ENCODE data around the gene NKG7. TPM values are rescaled to one million over a fixed set of nuclear protein-coding genes. Genes with fewer than 3 reads are reported as not detected.

Gene NKG7
- total RNA-seq, 1 donor from 2014 or later: not detected

DNA sequence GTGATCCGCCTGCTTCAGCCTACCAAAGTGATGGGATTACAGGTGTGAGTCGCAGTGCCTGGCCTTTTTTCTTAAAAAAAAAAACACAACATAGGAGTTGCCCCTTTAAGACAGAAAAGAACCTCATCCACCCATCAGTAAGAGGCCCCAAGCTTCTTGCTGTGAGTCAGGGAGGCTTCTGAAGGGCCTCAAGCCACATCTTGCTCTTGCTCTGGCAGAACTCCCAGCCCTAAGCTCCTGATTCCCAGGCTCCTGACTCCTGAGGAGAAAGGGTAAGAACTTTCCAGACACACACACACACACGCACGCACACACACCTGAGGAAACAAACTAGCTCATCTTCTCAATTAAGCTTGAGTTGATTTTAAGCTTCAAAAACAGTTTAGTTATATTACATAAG, 13.2 kb downstream of the NKG7 start:
- peaks cover 3% of the 10 kb centered on the region for H3K27me3 Mint-ChIP-seq (ENCODE audit: unreplicated experiment)
- H3K27ac Mint-ChIP-seq (ENCODE audit: unreplicated experiment): no peak overlapping the region
- H3K4me3 Mint-ChIP-seq (ENCODE audit: unreplicated experiment): no peak overlapping the region
- TF ChIP-seq, protein P1, sequence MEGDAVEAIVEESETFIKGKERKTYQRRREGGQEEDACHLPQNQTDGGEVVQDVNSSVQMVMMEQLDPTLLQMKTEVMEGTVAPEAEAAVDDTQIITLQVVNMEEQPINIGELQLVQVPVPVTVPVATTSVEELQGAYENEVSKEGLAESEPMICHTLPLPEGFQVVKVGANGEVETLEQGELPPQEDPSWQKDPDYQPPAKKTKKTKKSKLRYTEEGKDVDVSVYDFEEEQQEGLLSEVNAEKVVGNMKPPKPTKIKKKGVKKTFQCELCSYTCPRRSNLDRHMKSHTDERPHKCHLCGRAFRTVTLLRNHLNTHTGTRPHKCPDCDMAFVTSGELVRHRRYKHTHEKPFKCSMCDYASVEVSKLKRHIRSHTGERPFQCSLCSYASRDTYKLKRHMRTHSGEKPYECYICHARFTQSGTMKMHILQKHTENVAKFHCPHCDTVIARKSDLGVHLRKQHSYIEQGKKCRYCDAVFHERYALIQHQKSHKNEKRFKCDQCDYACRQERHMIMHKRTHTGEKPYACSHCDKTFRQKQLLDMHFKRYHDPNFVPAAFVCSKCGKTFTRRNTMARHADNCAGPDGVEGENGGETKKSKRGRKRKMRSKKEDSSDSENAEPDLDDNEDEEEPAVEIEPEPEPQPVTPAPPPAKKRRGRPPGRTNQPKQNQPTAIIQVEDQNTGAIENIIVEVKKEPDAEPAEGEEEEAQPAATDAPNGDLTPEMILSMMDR (IDR thresholded peaks at IDR 0.05; ENCODE audit: unreplicated experiment): no peak
- no peaks in the 10 kb centered on the region for H3K9me3 Mint-ChIP-seq (ENCODE audit: unreplicated experiment)
- H3K36me3 Mint-ChIP-seq (ENCODE audit: low read depth, unreplicated experiment): no peaks in the 10 kb centered on the region
- peaks cover 11% of the 10 kb centered on the region for H3K4me1 Mint-ChIP-seq (ENCODE audit: unreplicated experiment)
- no peak for DNase-seq (ENCODE audit: low spot score)

DNA sequence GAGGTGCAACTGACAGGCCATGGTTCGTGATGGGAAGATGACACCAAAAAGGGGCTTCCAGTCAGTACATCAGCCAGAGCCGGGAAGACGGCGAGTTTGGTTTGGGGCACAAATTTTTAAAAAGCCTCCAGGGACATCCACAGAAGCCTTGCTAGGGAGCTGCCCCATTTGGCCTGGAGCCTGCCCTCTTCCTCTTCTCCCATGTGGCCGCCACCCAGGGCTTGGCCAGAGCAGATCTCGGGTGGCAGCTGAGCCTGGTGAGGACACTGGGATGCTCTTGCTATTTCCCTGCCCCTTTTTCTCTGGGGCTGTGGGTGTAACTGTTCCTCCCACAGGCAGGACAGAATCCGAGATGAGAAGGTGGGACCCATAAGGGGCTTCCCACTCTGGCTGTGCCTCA, 14.5 kb downstream of the NKG7 start:
- Mint-ChIP-seq H3K9me3 (ENCODE audit: unreplicated experiment) (no peaks in the 10 kb centered on the region), H3K27me3 (ENCODE audit: unreplicated experiment) (peaks cover 3% of the 10 kb centered on the region), H3K27ac (ENCODE audit: unreplicated experiment) (no peak overlapping the region), H3K4me1 (ENCODE audit: unreplicated experiment) (peaks cover 12% of the 10 kb centered on the region), H3K4me3 (ENCODE audit: unreplicated experiment) (no peak overlapping the region), H3K36me3 (ENCODE audit: low read depth, unreplicated experiment) (no peaks in the 10 kb centered on the region)
- DNase-seq (ENCODE audit: low spot score): no peak
- TF ChIP-seq, protein P1 (IDR thresholded peaks at IDR 0.05; ENCODE audit: unreplicated experiment): no peak

DNA sequence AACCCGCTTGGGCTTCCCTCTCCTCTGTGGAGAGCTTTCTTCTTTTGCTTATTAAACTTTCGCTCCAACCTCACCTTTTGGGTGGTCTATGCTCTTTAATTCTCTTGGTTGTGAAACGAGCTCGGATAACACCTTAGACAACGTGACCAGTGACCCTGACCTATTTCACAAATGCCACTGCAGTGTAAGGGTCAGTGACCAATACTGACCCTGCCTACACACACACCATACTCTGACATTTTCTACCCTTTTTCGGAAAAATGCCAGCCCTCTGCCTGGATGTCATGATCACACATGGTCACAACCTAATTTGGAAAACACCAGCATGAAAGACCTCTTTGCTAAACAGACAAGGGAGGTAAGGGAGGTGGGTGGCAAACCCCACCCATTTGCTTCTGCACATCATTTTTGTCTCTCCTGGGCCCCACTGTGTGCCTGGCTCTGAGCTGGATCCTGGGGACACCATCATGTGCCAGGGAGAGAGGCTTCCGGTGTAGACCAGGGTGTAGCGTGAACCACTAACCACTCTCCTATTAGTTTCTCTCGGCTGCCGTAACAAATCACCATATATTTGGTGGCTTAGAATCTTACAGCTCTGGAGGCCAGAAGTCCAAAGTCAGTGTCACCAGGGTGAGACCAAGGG, 16.2 kb downstream of the NKG7 start:
- H3K4me3 Mint-ChIP-seq (ENCODE audit: unreplicated experiment): no peak overlapping the region
- H3K4me1 Mint-ChIP-seq (ENCODE audit: unreplicated experiment): peaks cover 12% of the 10 kb centered on the region
- no peak for DNase-seq (ENCODE audit: low spot score)
- TF ChIP-seq, protein P1 (IDR thresholded peaks at IDR 0.05; ENCODE audit: unreplicated experiment): no peak
- H3K27me3 Mint-ChIP-seq (ENCODE audit: unreplicated experiment): peaks cover 6% of the 10 kb centered on the region
- H3K9me3 Mint-ChIP-seq (ENCODE audit: unreplicated experiment): no peaks in the 10 kb centered on the region
- H3K27ac Mint-ChIP-seq (ENCODE audit: unreplicated experiment): no peak overlapping the region
- H3K36me3 Mint-ChIP-seq (ENCODE audit: low read depth, unreplicated experiment): peaks cover 11% of the 10 kb centered on the region

DNA sequence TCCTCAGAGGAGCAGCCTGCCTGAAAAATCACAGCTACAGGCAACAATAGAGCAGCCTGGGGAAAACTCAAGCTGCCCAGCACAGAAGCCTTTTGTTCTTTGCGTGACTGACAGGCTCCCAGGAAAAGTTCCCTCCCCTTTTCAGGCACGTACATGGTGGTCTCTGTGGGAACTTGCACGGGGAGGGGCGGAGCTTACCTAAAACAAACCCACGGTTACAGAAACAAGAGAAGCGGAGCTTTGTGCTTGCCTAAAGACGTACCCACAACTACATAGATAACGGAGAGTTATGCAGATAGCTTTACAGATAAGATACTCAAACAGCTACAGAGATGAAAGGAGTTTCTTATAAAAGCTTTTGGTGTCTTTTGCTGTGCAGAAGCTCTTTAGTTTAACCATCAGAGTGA, 17.7 kb downstream of the NKG7 start:
- Mint-ChIP-seq H3K9me3 (ENCODE audit: unreplicated experiment) (no peaks in the 10 kb centered on the region), H3K36me3 (ENCODE audit: low read depth, unreplicated experiment) (peaks cover 11% of the 10 kb centered on the region), H3K27me3 (ENCODE audit: unreplicated experiment) (peaks cover 8% of the 10 kb centered on the region), H3K27ac (ENCODE audit: unreplicated experiment) (peak overlapping the region; percentile 34), H3K4me1 (ENCODE audit: unreplicated experiment) (peaks cover 12% of the 10 kb centered on the region), H3K4me3 (ENCODE audit: unreplicated experiment) (no peak overlapping the region)
- TF ChIP-seq, protein P1 (IDR thresholded peaks at IDR 0.05; ENCODE audit: unreplicated experiment): no peak
- DNase-seq (ENCODE audit: low spot score): peak; percentile 46

DNA sequence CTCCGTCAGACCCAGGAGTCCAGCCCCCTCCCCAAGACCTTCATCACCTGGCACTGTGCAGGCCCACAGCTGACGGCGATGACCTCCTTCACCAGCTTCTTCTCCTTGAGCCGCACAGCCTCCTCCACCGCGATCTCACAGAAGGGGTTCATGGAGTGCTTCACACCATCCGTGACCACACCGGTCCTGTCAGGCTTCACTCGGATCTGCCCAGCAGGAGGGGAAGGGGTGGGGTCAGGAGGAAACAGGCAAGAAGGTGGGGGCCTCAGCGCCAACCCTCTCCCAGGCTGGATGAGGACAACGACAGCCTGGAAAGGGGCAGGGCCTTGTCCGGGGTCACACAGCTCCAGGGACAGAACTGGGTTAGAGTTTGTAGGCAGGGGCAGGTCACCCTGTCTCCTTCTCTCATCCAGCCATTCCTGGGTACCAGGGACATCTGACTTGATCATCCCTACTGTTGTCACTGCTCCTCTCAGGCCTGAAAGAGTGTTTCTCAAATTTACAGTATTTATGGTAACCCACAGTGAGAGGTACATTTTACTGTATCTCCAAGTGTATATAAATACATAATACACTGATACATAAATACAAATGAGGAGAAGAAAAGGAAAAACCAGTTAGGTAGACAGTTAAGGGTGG, 18.2 kb downstream of the NKG7 start:
- peaks cover 8% of the 10 kb centered on the region for H3K27me3 Mint-ChIP-seq (ENCODE audit: unreplicated experiment)
- no peak for DNase-seq (ENCODE audit: low spot score)
- H3K27ac Mint-ChIP-seq (ENCODE audit: unreplicated experiment): peak overlapping the region; percentile 24
- TF ChIP-seq, protein P1 (IDR thresholded peaks at IDR 0.05; ENCODE audit: unreplicated experiment): no peak
- no peak overlapping the region for H3K4me3 Mint-ChIP-seq (ENCODE audit: unreplicated experiment)
- H3K36me3 Mint-ChIP-seq (ENCODE audit: low read depth, unreplicated experiment): peaks cover 11% of the 10 kb centered on the region
- H3K4me1 Mint-ChIP-seq (ENCODE audit: unreplicated experiment): peaks cover 12% of the 10 kb centered on the region
- H3K9me3 Mint-ChIP-seq (ENCODE audit: unreplicated experiment): no peaks in the 10 kb centered on the region
